ENCODE data around the gene PRDX2. TPM values are rescaled to one million over a fixed set of nuclear protein-coding genes. Genes with fewer than 3 reads are reported as not detected.
"Not testable (repeated sequence)": the region's sequence is repeated elsewhere in the genome, so short reads cannot be mapped to it uniquely, and the experiment has no call there.

Gene PRDX2
- total and polyA plus RNA-seq, 3 experiments from 2014 or later = 183 to 257 (median 184) TPM

DNA sequence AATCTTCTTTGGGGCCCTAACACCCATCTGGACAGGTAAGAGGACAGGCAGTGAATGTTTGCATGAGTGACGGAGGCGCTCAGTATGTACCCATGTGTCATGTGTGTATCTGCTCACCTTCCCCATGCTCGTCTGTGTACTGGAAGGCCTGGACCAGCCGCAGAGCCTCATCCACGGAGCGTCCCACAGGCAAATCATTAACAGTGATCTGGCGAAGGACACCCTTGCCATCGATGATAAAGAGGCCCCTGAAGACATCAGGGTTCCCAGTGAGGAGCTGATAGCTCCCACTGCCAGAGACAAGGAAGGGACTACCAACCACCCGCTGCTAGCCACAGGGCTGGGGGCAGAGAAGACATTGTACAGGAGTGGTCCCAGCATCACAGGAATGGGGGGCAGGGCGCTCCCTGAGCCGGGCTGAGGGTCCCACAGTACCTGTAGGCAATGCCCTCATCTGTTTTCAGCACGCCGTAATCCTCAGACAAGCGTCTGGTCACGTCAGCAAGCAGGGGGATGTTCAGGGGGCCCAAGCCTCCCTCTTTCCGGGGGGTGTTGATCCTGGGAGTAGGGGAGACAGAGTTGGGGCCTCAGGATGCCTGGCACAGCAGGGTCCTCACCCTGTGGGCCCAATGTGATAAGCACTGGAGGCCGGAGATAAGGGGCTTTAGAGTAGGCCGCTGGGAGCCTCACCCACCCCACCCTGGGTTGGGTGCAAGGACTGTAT, 1.7 kb downstream of the PRDX2 start:
- no peaks in the 10 kb centered on the region for H3K9me3 Mint-ChIP-seq
- H3K4me3 Mint-ChIP-seq = peak overlapping the region; percentile 8 to 93 (median 86)
- peaks cover 0 to 4% of the 10 kb centered on the region in 2 donors for H3K27me3 Mint-ChIP-seq
- DNase-seq = no peak
- H3K36me3 ChIP-seq (ENCODE audit: insufficient read depth, low read length) = peaks cover 8% of the 10 kb centered on the region
- H3K4me1 ChIP-seq (ENCODE audit: insufficient read depth, low read length) = peaks cover 35% of the 10 kb centered on the region
- peak overlapping the region in 3 of 8 donors; percentile 22 to 70 (median 38) for H3K27ac Mint-ChIP-seq
- H3K4me3 ChIP-seq (ENCODE audit: low read length) = no peak overlapping the region
- H3K27ac ChIP-seq (ENCODE audit: low read depth, low read length) = peak overlapping the region; percentile 6
- ChIA-PET POLR2A (interaction anchor here (0.6 to 1.2 kb wide), 3 partner anchors 7 to 241 kb away, joined by 3 to 5 read pairs (median 4); no protein-coding TSS in a partner anchor), CTCF (interaction anchor here (0.8 to 13.7 kb wide), 5 partner anchors 23 to 124 kb away, joined by 3 to 483 read pairs (median 18); partner anchors contain the start of gene HOOK2)
- no peaks in the 10 kb centered on the region for H3K27me3 ChIP-seq (ENCODE audit: insufficient read depth, low read length, poor library complexity, severe bottlenecking)
- H3K4me1 Mint-ChIP-seq = peaks cover 25 to 41% (median 33%) of the 10 kb centered on the region in 3 donors
- H3K9me3 ChIP-seq (ENCODE audit: low read length) = no peaks in the 10 kb centered on the region
- peaks cover 0 to 17% (median 4%) of the 10 kb centered on the region in 3 donors for H3K36me3 Mint-ChIP-seq

DNA sequence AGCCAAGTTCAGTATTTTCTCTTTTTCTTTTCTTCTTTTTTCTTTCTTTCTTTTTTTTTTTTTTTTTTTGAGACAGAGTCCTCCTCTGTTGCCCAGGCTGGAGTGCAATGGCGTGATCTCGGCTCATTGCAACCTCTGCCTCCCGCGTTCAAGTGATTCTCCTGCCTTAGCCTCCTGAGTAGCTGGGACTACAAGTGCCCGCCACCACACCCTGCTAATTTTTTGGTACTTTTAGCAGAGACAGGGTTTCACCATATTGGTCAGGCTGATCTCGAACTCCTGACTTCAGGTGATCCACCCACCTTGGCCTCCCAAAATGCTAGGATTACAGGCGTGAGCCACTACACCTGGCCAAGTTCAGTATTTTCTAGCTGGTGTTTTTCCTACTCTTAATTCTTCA, 4.0 kb downstream of the PRDX2 start:
- peak overlapping the region in 2 of 8 donors; percentile 21 to 27 for H3K27ac Mint-ChIP-seq
- DNase-seq = not testable (repeated sequence)

DNA sequence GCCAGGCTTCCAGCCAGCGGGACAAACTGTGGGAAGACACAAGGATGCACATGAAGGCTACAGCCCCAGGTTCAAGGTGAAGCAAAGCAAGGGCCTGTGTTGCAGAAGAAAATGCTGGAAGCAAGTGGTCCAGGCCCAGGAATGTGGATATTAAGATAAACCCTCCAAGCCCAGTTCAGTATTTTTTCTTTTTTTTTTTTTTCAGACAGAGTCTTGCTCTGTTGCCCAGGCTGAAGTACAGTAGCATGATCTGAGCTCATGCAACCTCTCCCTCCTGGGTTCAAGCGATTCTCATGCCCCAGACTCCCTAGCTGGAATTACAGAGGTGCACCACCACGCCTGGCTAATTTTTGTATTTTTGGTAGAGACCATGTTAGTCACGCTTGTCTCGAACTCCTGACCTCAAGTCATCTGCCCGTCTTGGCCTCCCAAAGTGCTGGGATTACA, 4.4 kb downstream of the PRDX2 start:
- ChIA-PET CTCF (interaction anchor here (0.6 to 13.7 kb wide), 6 partner anchors 10 to 83 kb away, joined by 3 to 483 read pairs (median 16); partner anchors contain the start of gene HOOK2), POLR2A (interaction anchor here (7.5 kb wide), 1 partner anchor 20 kb away, joined by 167 read pairs; no protein-coding TSS in a partner anchor)
- Mint-ChIP-seq H3K36me3 (peaks cover 0 to 26% (median 6%) of the 10 kb centered on the region in 3 donors), H3K4me3 (no peak overlapping the region), H3K9me3 (peaks cover 0 to 4% (median 2%) of the 10 kb centered on the region in 5 donors), H3K27me3 (peaks cover 0 to 21% of the 10 kb centered on the region in 2 donors), H3K4me1 (peaks cover 29 to 46% (median 39%) of the 10 kb centered on the region in 3 donors), H3K27ac (peak overlapping the region in 3 of 8 donors; percentile 46 to 92 (median 70))
- H3K4me3 ChIP-seq (ENCODE audit: low read length) = no peak overlapping the region
- H3K27me3 ChIP-seq (ENCODE audit: insufficient read depth, low read length, poor library complexity, severe bottlenecking) = no peaks in the 10 kb centered on the region
- H3K36me3 ChIP-seq (ENCODE audit: insufficient read depth, low read length) = peaks cover 11% of the 10 kb centered on the region
- H3K27ac ChIP-seq (ENCODE audit: low read depth, low read length) = peak overlapping the region; percentile 13
- peaks cover 42% of the 10 kb centered on the region for H3K4me1 ChIP-seq (ENCODE audit: insufficient read depth, low read length)
- DNase-seq = no peak
- H3K9me3 ChIP-seq (ENCODE audit: low read length) = no peaks in the 10 kb centered on the region

More for the DNA sequence above, 4.0 kb downstream of the PRDX2 start:
- peaks cover 45% of the 10 kb centered on the region for H3K4me1 ChIP-seq (ENCODE audit: insufficient read depth, low read length)
- H3K27me3 ChIP-seq (ENCODE audit: insufficient read depth, low read length, poor library complexity, severe bottlenecking); H3K27ac ChIP-seq (ENCODE audit: low read depth, low read length); H3K36me3 ChIP-seq (ENCODE audit: insufficient read depth, low read length); H3K9me3 ChIP-seq (ENCODE audit: low read length); H3K4me3 ChIP-seq (ENCODE audit: low read length); H3K9me3 Mint-ChIP-seq: not testable (repeated sequence)
- Mint-ChIP-seq H3K4me1 (peaks cover 33 to 50% (median 44%) of the 10 kb centered on the region in 3 donors), H3K4me3 (peak overlapping the region in 2 of 7 donors; percentile 30 to 77), H3K27me3 (peaks cover 0 to 19% of the 10 kb centered on the region in 2 donors), H3K36me3 (peaks cover 0 to 24% (median 6%) of the 10 kb centered on the region in 3 donors)
- CTCF ChIA-PET = interaction anchor here (0.6 to 13.7 kb wide), 4 partner anchors 21 to 55 kb away, joined by 4 to 483 read pairs (median 174); partner anchors contain the start of gene HOOK2
- POLR2A ChIA-PET = interaction anchor here (7.5 kb wide), 1 partner anchor 20 kb away, joined by 167 read pairs; no protein-coding TSS in a partner anchor

- H3K27me3 ChIP-seq (ENCODE audit: insufficient read depth, low read length, poor library complexity, severe bottlenecking) = no peaks in the 10 kb centered on the region
- no peaks in the 10 kb centered on the region for H3K9me3 ChIP-seq (ENCODE audit: low read length)
- H3K4me3 ChIP-seq (ENCODE audit: low read length) = peak overlapping the region; percentile 56
- H3K27ac Mint-ChIP-seq = peak overlapping the region; percentile 82 to 96 (median 93)
- peak overlapping the region; percentile 77 to 85 (median 83) for H3K4me3 Mint-ChIP-seq
- H3K36me3 Mint-ChIP-seq = peaks cover 0 to 29% (median 6%) of the 10 kb centered on the region in 3 donors
- ChIA-PET POLR2A (interaction anchor here (0.8 to 7.5 kb wide), 6 partner anchors 10 to 36 kb away, joined by 3 to 167 read pairs (median 6); partner anchors contain the start of gene RNASEH2A), CTCF (interaction anchor here (0.6 to 13.7 kb wide), 18 partner anchors 9 to 128 kb away, joined by 3 to 483 read pairs (median 4); partner anchors contain the start of genes GCDH, GET3, HOOK2 and RNASEH2A)
- H3K4me1 ChIP-seq (ENCODE audit: insufficient read depth, low read length) = peaks cover 39% of the 10 kb centered on the region
- H3K27ac ChIP-seq (ENCODE audit: low read depth, low read length) = peak overlapping the region; percentile 39
- H3K4me1 Mint-ChIP-seq = peaks cover 28 to 42% (median 38%) of the 10 kb centered on the region in 3 donors
- H3K36me3 ChIP-seq (ENCODE audit: insufficient read depth, low read length) = peaks cover 11% of the 10 kb centered on the region
- peaks cover 0 to 4% (median 2%) of the 10 kb centered on the region in 5 donors for H3K9me3 Mint-ChIP-seq
- peaks cover 0 to 25% of the 10 kb centered on the region in 2 donors for H3K27me3 Mint-ChIP-seq
- DNase-seq = peak; percentile 57 to 82 (median 74)
Measured at GRCh38 chr19:12796146-12797071, 5.2 kb downstream of the PRDX2 start.

DNA sequence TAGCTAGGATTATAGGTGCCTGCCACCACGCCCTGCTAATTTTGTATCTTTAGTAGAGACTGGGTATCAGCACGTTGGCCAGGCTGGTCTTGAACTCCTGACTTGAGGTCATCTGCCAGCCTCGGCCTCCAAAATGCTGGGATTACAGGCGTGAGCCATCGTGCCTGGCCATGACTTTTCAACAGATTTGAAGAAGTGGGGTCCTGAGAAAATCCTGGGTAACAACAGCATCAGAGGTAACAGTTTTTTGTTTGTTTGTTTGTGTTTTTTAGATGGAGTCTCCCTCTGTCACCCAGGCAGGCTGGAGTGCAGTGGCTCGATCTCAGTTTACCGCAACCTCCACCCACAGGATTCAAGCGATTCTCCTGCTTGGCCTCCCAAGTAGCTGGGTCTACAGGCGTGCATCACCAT, 6.6 kb downstream of the PRDX2 start:
- H3K9me3 ChIP-seq (ENCODE audit: low read length) = no peaks in the 10 kb centered on the region
- no peak for DNase-seq
- peaks cover 33% of the 10 kb centered on the region for H3K4me1 ChIP-seq (ENCODE audit: insufficient read depth, low read length)
- H3K4me1 Mint-ChIP-seq = peaks cover 30 to 39% (median 37%) of the 10 kb centered on the region in 3 donors
- H3K36me3 Mint-ChIP-seq = peaks cover 0 to 31% (median 6%) of the 10 kb centered on the region in 3 donors
- peak overlapping the region; percentile 99 for H3K27ac ChIP-seq (ENCODE audit: low read depth, low read length)
- H3K4me3 Mint-ChIP-seq = peak overlapping the region in 6 of 7 donors; percentile 78 to 100 (median 84)
- H3K27ac Mint-ChIP-seq = peak overlapping the region; percentile 91 to 99 (median 96)
- peaks cover 0 to 31% of the 10 kb centered on the region in 2 donors for H3K27me3 Mint-ChIP-seq
- H3K36me3 ChIP-seq (ENCODE audit: insufficient read depth, low read length) = peaks cover 7% of the 10 kb centered on the region
- peaks cover 0 to 4% (median 2%) of the 10 kb centered on the region in 5 donors for H3K9me3 Mint-ChIP-seq
- ChIA-PET POLR2A (interaction anchor here (0.6 to 7.5 kb wide), 6 partner anchors 13 to 1832 kb away, joined by 3 to 167 read pairs (median 8); no protein-coding TSS in a partner anchor), CTCF (interaction anchor here (1.5 to 13.7 kb wide), 5 partner anchors 18 to 119 kb away, joined by 3 to 483 read pairs (median 23); partner anchors contain the start of gene HOOK2)
- H3K27me3 ChIP-seq (ENCODE audit: insufficient read depth, low read length, poor library complexity, severe bottlenecking) = no peaks in the 10 kb centered on the region
- no peak overlapping the region for H3K4me3 ChIP-seq (ENCODE audit: low read length)

GRCh38 chr19:12794196-12794941, 7.2 kb downstream of the PRDX2 start:
- DNase-seq = peak in 1 of 5 donors; percentile 54
- Mint-ChIP-seq H3K27ac (peak overlapping the region; percentile 91 to 99 (median 96)), H3K36me3 (peaks cover 0 to 26% (median 6%) of the 10 kb centered on the region in 3 donors), H3K4me3 (peak overlapping the region; percentile 78 to 100 (median 82)), H3K4me1 (peaks cover 30 to 36% (median 34%) of the 10 kb centered on the region in 3 donors), H3K27me3 (peaks cover 0 to 31% of the 10 kb centered on the region in 2 donors), H3K9me3 (peaks cover 0 to 4% (median 2%) of the 10 kb centered on the region in 5 donors)
- Histone ChIP-seq H3K4me3 (ENCODE audit: low read length) (peak overlapping the region; percentile 55), H3K9me3 (ENCODE audit: low read length) (no peaks in the 10 kb centered on the region), H3K36me3 (ENCODE audit: insufficient read depth, low read length) (peaks cover 4% of the 10 kb centered on the region), H3K4me1 (ENCODE audit: insufficient read depth, low read length) (peaks cover 34% of the 10 kb centered on the region), H3K27me3 (ENCODE audit: insufficient read depth, low read length, poor library complexity, severe bottlenecking) (no peaks in the 10 kb centered on the region), H3K27ac (ENCODE audit: low read depth, low read length) (peak overlapping the region; percentile 99)
- CTCF ChIA-PET = interaction anchor here (2.3 to 13.7 kb wide), 3 partner anchors 18 to 118 kb away, joined by 6 to 483 read pairs (median 326); partner anchors contain the start of gene HOOK2
- POLR2A ChIA-PET = interaction anchor here (0.6 to 7.5 kb wide), 6 partner anchors 12 to 1831 kb away, joined by 3 to 167 read pairs (median 3); no protein-coding TSS in a partner anchor

All from CD8-positive, alpha-beta memory T cell (primary cell).